ENCODE results near the gene RELT. TPM values are rescaled to one million over a fixed set of nuclear protein-coding genes. Genes with fewer than 3 reads are reported as not detected.

Gene RELT
- total and polyA plus RNA-seq, 2 experiments from 2014 or later = 9.3 to 18.7 TPM

DNA sequence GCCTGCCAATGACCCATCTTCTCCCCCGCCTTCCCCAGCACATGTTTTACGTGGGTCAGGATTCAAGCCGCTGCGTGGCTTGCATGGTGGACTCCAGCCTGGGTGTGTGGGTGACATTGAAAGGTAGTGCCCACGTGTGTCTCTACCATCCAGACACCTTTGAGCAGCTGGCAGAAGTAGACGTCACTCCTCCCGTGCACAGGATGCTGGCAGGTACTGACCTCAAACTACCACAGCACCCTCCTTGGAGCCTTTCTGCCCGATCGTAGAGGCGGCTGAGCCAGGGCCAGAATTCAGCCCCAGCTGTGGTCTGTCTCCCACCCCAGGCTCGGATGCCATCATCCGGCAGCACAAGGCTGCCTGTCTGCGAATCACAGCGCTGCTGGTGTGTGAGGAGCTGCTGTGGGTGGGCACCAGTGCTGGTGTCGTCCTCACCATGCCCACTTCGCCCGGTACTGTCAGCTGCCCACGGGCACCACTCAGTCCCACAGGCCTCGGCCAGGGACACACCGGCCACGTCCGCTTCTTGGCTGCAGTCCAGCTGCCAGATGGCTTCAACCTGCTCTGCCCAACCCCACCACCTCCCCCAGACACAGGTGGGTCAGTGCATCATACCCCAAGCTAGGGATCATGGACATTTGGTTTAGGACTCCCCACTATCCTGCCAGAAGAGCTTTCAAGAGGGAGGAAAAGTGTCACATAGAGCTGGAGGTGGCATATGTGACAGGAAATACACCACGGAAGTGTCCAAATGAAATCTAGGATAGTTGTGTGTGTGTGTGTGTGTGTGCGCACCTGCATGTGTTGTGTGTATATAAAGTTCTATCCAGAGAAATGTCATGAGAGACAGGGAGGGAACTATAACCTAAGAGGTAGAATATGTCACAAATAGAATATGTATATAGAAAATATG is 10.6 kb upstream of the RELT start:
- Histone ChIP-seq H3K4me1 (ENCODE audit: low read depth) (no peaks in the 10 kb centered on the region), H3K27me3 (no peaks in the 10 kb centered on the region), H3K4me3 (no peak overlapping the region), H3K36me3 (peaks cover 41% of the 10 kb centered on the region), H3K27ac (no peak overlapping the region), H3K9me3 (ENCODE audit: low read depth) (no peaks in the 10 kb centered on the region)
- no peak for TF ChIP-seq CTCF (IDR thresholded peaks at IDR 0.05; ENCODE audit: low read depth, low read length)
- DNase-seq (ENCODE audit: low read depth in 1 of 2, low spot score in 1 of 2) = no peak

DNA sequence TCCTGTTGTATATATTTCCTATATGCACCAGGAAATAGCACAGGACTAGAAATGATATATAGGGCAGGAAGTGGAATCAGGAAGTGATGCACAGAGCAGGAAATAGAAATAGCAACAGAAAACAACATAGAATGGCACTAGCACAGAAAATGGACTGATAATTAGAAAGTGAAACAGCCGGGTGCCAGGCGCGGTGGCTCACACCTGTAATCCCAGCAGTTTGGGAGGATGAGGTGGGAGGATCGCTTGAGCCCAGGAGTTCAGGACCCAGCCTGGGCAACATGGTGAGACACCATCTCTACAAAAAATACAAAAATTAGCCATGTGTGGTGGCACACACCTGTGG is 10.0 kb upstream of the RELT start:
- no peaks in the 10 kb centered on the region for H3K27me3 ChIP-seq
- no peak overlapping the region for H3K27ac ChIP-seq
- no peaks in the 10 kb centered on the region for H3K9me3 ChIP-seq (ENCODE audit: low read depth)
- peaks cover 35% of the 10 kb centered on the region for H3K36me3 ChIP-seq
- DNase-seq (ENCODE audit: low read depth in 1 of 2, low spot score in 1 of 2) = no peak
- H3K4me1 ChIP-seq (ENCODE audit: low read depth) = no peaks in the 10 kb centered on the region
- no peak overlapping the region for H3K4me3 ChIP-seq
- TF ChIP-seq CTCF (IDR thresholded peaks at IDR 0.05; ENCODE audit: low read depth, low read length) = no peak

- Histone ChIP-seq H3K4me1 (ENCODE audit: low read depth) (no peaks in the 10 kb centered on the region), H3K4me3 (no peak overlapping the region), H3K27ac (no peak overlapping the region), H3K9me3 (ENCODE audit: low read depth) (no peaks in the 10 kb centered on the region), H3K36me3 (peaks cover 32% of the 10 kb centered on the region), H3K27me3 (no peaks in the 10 kb centered on the region)
- no peak for TF ChIP-seq CTCF (IDR thresholded peaks at IDR 0.05; ENCODE audit: low read depth, low read length)
- no peak for DNase-seq (ENCODE audit: low read depth in 1 of 2, low spot score in 1 of 2)
These were observed 9.2 kb upstream of the RELT start for GRCh38 chr11:73366953-73367352.

GRCh38 chr11:73367482-73368024 is 8.6 kb upstream of the RELT start:
- H3K9me3 ChIP-seq (ENCODE audit: low read depth) = no peaks in the 10 kb centered on the region
- H3K27ac ChIP-seq = no peak overlapping the region
- TF ChIP-seq CTCF (IDR thresholded peaks at IDR 0.05; ENCODE audit: low read depth, low read length) = no peak
- H3K4me1 ChIP-seq (ENCODE audit: low read depth) = no peaks in the 10 kb centered on the region
- H3K27me3 ChIP-seq = no peaks in the 10 kb centered on the region
- peaks cover 26% of the 10 kb centered on the region for H3K36me3 ChIP-seq
- H3K4me3 ChIP-seq = no peak overlapping the region
- no peak for DNase-seq (ENCODE audit: low read depth in 1 of 2, low spot score in 1 of 2)

- H3K36me3 ChIP-seq = no peaks in the 10 kb centered on the region
- no peaks in the 10 kb centered on the region for H3K9me3 ChIP-seq (ENCODE audit: low read depth)
- peaks cover 8% of the 10 kb centered on the region for H3K4me1 ChIP-seq (ENCODE audit: low read depth)
- H3K27me3 ChIP-seq = no peaks in the 10 kb centered on the region
- peak; percentile 16 for TF ChIP-seq CTCF (IDR thresholded peaks at IDR 0.05; ENCODE audit: low read depth, low read length)
- no peak for DNase-seq (ENCODE audit: low read depth in 1 of 2, low spot score in 1 of 2)
- no peak overlapping the region for H3K4me3 ChIP-seq
- no peak overlapping the region for H3K27ac ChIP-seq
These were observed 3.7 kb upstream of the RELT start for GRCh38 chr11:73372375-73372993.
